ENCODE data around the gene SNCG. TPM values are rescaled to one million over a fixed set of nuclear protein-coding genes. Genes with fewer than 3 reads are reported as not detected.

SNCG gene
- total and polyA plus RNA-seq, 4 donors = 70.0 to 209 (median 98.4) TPM

GRCh38 chr10:86956848-86957448 is 1.5 kb upstream of the SNCG start:
- H3K4me3 ChIP-seq (ENCODE audit: low read length in 2 of 2) = no peak overlapping the region
- H3K27me3 ChIP-seq (ENCODE audit: control insufficient read depth in 1 of 2, insufficient read depth in 2 of 2, low read length in 1 of 2) = no peaks in the 10 kb centered on the region
- DNase-seq = peak; percentile 58 to 65
- peaks cover 0 to 5% of the 10 kb centered on the region in 2 donors for H3K4me1 ChIP-seq (ENCODE audit: control insufficient read depth in 1 of 2, insufficient read depth in 2 of 2, low read length in 2 of 2)
- ATAC-seq (ENCODE audit: low FRiP score) = no peak
- intact Hi-C loops (cut with DNase I) = no loop called here
- 9 to 17% methylated on average over 7 of the region's 7 CpGs for WGBS, 2 donors
- peak overlapping the region in 1 of 2 donors; percentile 45 for H3K27ac ChIP-seq (ENCODE audit: low read depth in 1 of 2, low read length in 2 of 2)
- H3K9me3 ChIP-seq (ENCODE audit: control insufficient read depth, low read length) = no peaks in the 10 kb centered on the region
- H3K36me3 ChIP-seq (ENCODE audit: control insufficient read depth in 1 of 2, insufficient read depth in 2 of 2, low read length in 1 of 2) = no peaks in the 10 kb centered on the region

GRCh38 chr10:86957471-86958115 is 806 bp upstream of the SNCG start, which contains the start of gene MMRN2:
Gene MMRN2, minus strand, starts transcription at chr10:86957615. Its CDS starts 74 bp downstream, at chr10:86957541.
- intact Hi-C loops (cut with DNase I) = no loop called here
- H3K9me3 ChIP-seq (ENCODE audit: control insufficient read depth, low read length) = no peaks in the 10 kb centered on the region
- no peaks in the 10 kb centered on the region for H3K27me3 ChIP-seq (ENCODE audit: control insufficient read depth in 1 of 2, insufficient read depth in 2 of 2, low read length in 1 of 2)
- DNase-seq (peak; percentile 49 to 74), ATAC-seq (ENCODE audit: low FRiP score) (no peak)
- H3K4me1 ChIP-seq (ENCODE audit: control insufficient read depth in 1 of 2, insufficient read depth in 2 of 2, low read length in 2 of 2) = peaks cover 0 to 5% of the 10 kb centered on the region in 2 donors
- no peaks in the 10 kb centered on the region for H3K36me3 ChIP-seq (ENCODE audit: control insufficient read depth in 1 of 2, insufficient read depth in 2 of 2, low read length in 1 of 2)
- no peak within 1 kb of the TSS for H3K4me3 ChIP-seq (ENCODE audit: low read length in 2 of 2)
- WGBS, 2 donors = 36 to 37% methylated on average over 8 to 9 of the region's 9 CpGs
- H3K27ac ChIP-seq (ENCODE audit: low read depth in 1 of 2, low read length in 2 of 2) = peak within 1 kb of the TSS in 1 of 2 donors; percentile 45

GRCh38 chr10:86958901-86959736 is 720 bp downstream of the SNCG start:
- peak; percentile 39 for ATAC-seq (ENCODE audit: low FRiP score)

DNA sequence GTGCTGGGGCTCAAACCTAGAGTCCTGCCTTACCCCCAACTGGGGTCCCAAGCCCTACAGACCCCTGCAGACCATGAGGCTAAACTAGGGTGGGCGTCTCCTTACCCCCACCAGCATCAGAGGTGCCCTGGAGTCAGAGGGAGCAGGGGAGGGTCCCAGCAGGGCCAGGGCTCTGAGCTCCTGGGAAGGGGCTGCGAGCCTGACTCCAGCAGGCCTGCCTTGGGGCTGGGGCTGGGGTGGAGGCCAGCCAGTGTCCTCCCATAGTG is 1.3 kb downstream of the SNCG start:
- no peak overlapping the region for H3K27ac ChIP-seq (ENCODE audit: low read depth in 1 of 2, low read length in 2 of 2)
- 92 to 97% methylated on average over 2 of the region's 2 CpGs for WGBS, 2 donors
- H3K4me1 ChIP-seq (ENCODE audit: control insufficient read depth in 1 of 2, insufficient read depth in 2 of 2, low read length in 2 of 2) = peaks cover 0 to 5% of the 10 kb centered on the region in 2 donors
- no peaks in the 10 kb centered on the region for H3K9me3 ChIP-seq (ENCODE audit: control insufficient read depth, low read length)
- DNase-seq = no peak
- H3K4me3 ChIP-seq (ENCODE audit: low read length in 2 of 2) = no peak overlapping the region
- intact Hi-C loops (cut with DNase I) = loop anchor here (1.0 to 5.0 kb wide), 3 partner anchors 20 to 247 kb away; no protein-coding TSS in a partner anchor
- H3K36me3 ChIP-seq (ENCODE audit: control insufficient read depth in 1 of 2, insufficient read depth in 2 of 2, low read length in 1 of 2) = no peaks in the 10 kb centered on the region
- no peak for ATAC-seq (ENCODE audit: low FRiP score)
- no peaks in the 10 kb centered on the region for H3K27me3 ChIP-seq (ENCODE audit: control insufficient read depth in 1 of 2, insufficient read depth in 2 of 2, low read length in 1 of 2)

More at GRCh38 chr10:86958901-86959736, 720 bp downstream of the SNCG start:
- no peaks in the 10 kb centered on the region for H3K27me3 ChIP-seq (ENCODE audit: control insufficient read depth in 1 of 2, insufficient read depth in 2 of 2, low read length in 1 of 2)
- H3K27ac ChIP-seq (ENCODE audit: low read depth in 1 of 2, low read length in 2 of 2) = no peak overlapping the region
- no peaks in the 10 kb centered on the region for H3K36me3 ChIP-seq (ENCODE audit: control insufficient read depth in 1 of 2, insufficient read depth in 2 of 2, low read length in 1 of 2)
- intact Hi-C loops (cut with DNase I) = no loop called here
- WGBS, 2 donors = 46 to 54% methylated on average over 15 to 16 of the region's 16 CpGs
- DNase-seq = peak; percentile 81 to 86
- H3K4me3 ChIP-seq (ENCODE audit: low read length in 2 of 2) = no peak overlapping the region
- peaks cover 0 to 5% of the 10 kb centered on the region in 2 donors for H3K4me1 ChIP-seq (ENCODE audit: control insufficient read depth in 1 of 2, insufficient read depth in 2 of 2, low read length in 2 of 2)
- H3K9me3 ChIP-seq (ENCODE audit: control insufficient read depth, low read length) = no peaks in the 10 kb centered on the region

DNA sequence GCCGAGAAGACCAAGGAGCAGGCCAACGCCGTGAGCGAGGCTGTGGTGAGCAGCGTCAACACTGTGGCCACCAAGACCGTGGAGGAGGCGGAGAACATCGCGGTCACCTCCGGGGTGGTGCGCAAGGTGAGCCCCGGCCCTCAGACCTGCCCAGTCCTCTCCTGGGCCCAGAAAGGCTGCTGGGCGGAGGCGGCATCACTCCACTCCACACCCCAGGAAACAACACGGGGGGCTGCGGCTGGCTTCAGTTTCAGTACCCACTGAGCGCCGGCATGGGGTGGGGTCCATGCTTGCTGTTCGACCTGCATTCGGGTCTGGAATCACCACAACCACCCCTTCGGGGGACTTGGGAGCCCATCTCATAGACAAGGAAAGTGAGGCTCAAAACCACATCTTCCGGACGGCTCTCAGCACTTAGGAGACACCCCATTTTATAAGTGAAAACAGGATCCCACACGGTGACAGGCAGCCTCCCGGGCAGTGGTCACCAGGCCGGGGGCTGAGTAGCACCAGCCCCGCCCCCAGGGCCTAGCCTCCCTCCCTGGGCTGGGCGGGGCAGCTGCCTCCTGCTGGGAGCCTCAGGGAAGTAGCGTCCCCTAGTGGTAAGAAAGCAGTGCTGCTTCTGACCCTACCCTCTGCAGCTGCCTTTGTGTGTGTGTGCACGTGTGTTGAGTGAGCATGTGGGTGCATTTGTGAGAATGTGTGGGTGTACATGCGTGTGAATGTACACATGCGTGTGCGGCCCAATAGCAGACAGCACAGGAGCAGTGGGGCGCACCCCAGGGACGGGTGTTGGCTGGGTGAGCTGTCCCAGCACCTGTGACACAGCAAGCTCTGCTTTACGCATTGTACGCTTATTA is 1.8 kb downstream of the SNCG start:
- Histone ChIP-seq H3K27me3 (ENCODE audit: control insufficient read depth in 1 of 2, insufficient read depth in 2 of 2, low read length in 1 of 2) (no peaks in the 10 kb centered on the region), H3K36me3 (ENCODE audit: control insufficient read depth in 1 of 2, insufficient read depth in 2 of 2, low read length in 1 of 2) (no peaks in the 10 kb centered on the region), H3K27ac (ENCODE audit: low read depth in 1 of 2, low read length in 2 of 2) (no peak overlapping the region), H3K4me3 (ENCODE audit: low read length in 2 of 2) (no peak overlapping the region), H3K9me3 (ENCODE audit: control insufficient read depth, low read length) (no peaks in the 10 kb centered on the region), H3K4me1 (ENCODE audit: control insufficient read depth in 1 of 2, insufficient read depth in 2 of 2, low read length in 2 of 2) (peaks cover 0 to 5% of the 10 kb centered on the region in 2 donors)
- DNase-seq (peak; percentile 73 to 88), ATAC-seq (ENCODE audit: low FRiP score) (peak; percentile 81)
- 73 to 75% methylated on average over 37 of the region's 37 CpGs for WGBS, 2 donors
- intact Hi-C loops (cut with DNase I) = loop anchor here (1.0 to 5.0 kb wide), 3 partner anchors 21 to 248 kb away; no protein-coding TSS in a partner anchor

- Histone ChIP-seq H3K4me1 (ENCODE audit: control insufficient read depth in 1 of 2, insufficient read depth in 2 of 2, low read length in 2 of 2) (peaks cover 0 to 5% of the 10 kb centered on the region in 2 donors), H3K36me3 (ENCODE audit: control insufficient read depth in 1 of 2, insufficient read depth in 2 of 2, low read length in 1 of 2) (no peaks in the 10 kb centered on the region), H3K9me3 (ENCODE audit: control insufficient read depth, low read length) (no peaks in the 10 kb centered on the region), H3K27me3 (ENCODE audit: control insufficient read depth in 1 of 2, insufficient read depth in 2 of 2, low read length in 1 of 2) (no peaks in the 10 kb centered on the region), H3K4me3 (ENCODE audit: low read length in 2 of 2) (no peak overlapping the region), H3K27ac (ENCODE audit: low read depth in 1 of 2, low read length in 2 of 2) (no peak overlapping the region)
- intact Hi-C loops (cut with DNase I) = loop anchor here (1.0 to 5.0 kb wide), 3 partner anchors 22 to 249 kb away; no protein-coding TSS in a partner anchor
- 76 to 83% methylated on average over 9 of the region's 9 CpGs for WGBS, 2 donors
- DNase-seq (peak; percentile 35 to 73), ATAC-seq (ENCODE audit: low FRiP score) (no peak)
Observed at GRCh38 chr10:86960863-86961434, 2.5 kb downstream of the SNCG start.

- ATAC-seq (ENCODE audit: low FRiP score) (no peak), DNase-seq (peak; percentile 42 to 70)
- Histone ChIP-seq H3K36me3 (ENCODE audit: control insufficient read depth in 1 of 2, insufficient read depth in 2 of 2, low read length in 1 of 2) (no peaks in the 10 kb centered on the region), H3K4me3 (ENCODE audit: low read length in 2 of 2) (no peak overlapping the region), H3K27me3 (ENCODE audit: control insufficient read depth in 1 of 2, insufficient read depth in 2 of 2, low read length in 1 of 2) (no peaks in the 10 kb centered on the region), H3K27ac (ENCODE audit: low read depth in 1 of 2, low read length in 2 of 2) (no peak overlapping the region), H3K4me1 (ENCODE audit: control insufficient read depth in 1 of 2, insufficient read depth in 2 of 2, low read length in 2 of 2) (peaks cover 0 to 5% of the 10 kb centered on the region in 2 donors), H3K9me3 (ENCODE audit: control insufficient read depth, low read length) (no peaks in the 10 kb centered on the region)
- intact Hi-C loops (cut with DNase I) = loop anchor here in 1 of 2 donors (2.0 to 5.0 kb wide), 2 partner anchors 23 to 249 kb away; no protein-coding TSS in a partner anchor
- 88 to 89% methylated on average over 12 of the region's 12 CpGs for WGBS, 2 donors
Observed at GRCh38 chr10:86961481-86962091, 3.2 kb downstream of the SNCG start.

Measured in aorta (tissue), 5 donors.